Tibial nerve (tissue), 4 donors: Measurements from ENCODE around the gene LRRC17.

Experiments used
- CTCF ChIP-seq, 5 experiments: fragments of 200-600 bp in 3 of 5; fragments of 450-650 bp in 2 of 5; sonication (generic) in 3 of 5; IDR thresholded peaks; one replicate each; pipeline ENCODE4 v1.5.1; 2016 to 2019; ENCODE audit warnings: antibody characterized with exemption in 5 of 5, mild to moderate bottlenecking in 3 of 5, moderate library complexity in 2 of 5
- EP300 ChIP-seq, 2 donors: sonication (generic); formaldehyde crosslinking; IDR thresholded peaks; one replicate each; pipeline ENCODE4 v1.6.1; 2017; ENCODE audit warnings: antibody characterized with exemption in 2 of 2, mild to moderate bottlenecking in 1 of 2
- POLR2A ChIP-seq, 2 donors: fragments of 450-650 bp; IDR thresholded peaks; one replicate each; pipeline ENCODE4 v1.6.1; 2017; ENCODE audit warnings: antibody characterized with exemption in 2 of 2, mild to moderate bottlenecking in 2 of 2, moderate library complexity in 2 of 2

GRCh38 chr7:102890971-102891692 is 21.7 kb upstream of the LRRC17 start:
- TF ChIP-seq EP300 (IDR thresholded peaks at IDR 0.05), result no peak
- no peak for TF ChIP-seq CTCF (IDR thresholded peaks at IDR 0.05)
- no peak for TF ChIP-seq POLR2A (IDR thresholded peaks at IDR 0.05)
